ENCODE results near the gene HNF4A.

Gene HNF4A

GRCh38 chr20:44406572-44407137 is 51.2 kb downstream of the HNF4A start:
- no peak for DNase-seq (ENCODE audit: low read depth)

DNA sequence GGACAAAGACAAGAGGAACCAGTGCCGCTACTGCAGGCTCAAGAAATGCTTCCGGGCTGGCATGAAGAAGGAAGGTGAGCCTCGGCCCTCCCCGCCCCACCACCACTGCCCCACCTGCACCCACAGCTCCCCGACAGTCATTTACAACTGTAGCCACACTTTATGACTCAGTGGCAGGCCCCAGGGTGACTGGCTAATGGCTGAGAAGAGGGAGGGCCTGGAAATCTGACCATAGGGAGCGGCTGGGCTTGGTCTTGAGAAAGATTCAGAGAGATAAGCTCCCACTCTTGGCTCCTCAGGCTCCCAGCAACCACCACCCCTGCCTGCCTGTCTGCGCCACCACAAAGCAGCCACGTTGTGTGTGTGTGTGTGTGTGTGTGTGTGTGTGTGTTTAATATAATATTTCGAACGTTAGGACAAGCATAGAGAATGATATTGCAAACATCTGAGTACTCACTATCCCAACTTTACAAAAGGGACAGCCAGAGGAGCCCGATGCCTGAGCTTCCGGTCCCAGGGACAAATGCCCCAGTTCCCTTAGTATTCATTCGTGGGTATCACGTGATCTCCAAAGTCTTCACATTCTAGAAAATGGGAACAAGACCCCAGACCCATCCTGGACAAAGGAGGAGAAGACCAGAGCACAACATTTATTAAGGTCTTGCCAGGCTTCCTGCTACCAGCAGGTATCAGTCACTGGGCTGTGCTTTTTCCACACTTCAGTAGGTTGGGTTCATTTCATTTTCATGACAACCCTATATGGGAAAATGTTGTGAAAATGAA is 52.1 kb downstream of the HNF4A start:
- DNase-seq (ENCODE audit: low read depth): no peak

DNA sequence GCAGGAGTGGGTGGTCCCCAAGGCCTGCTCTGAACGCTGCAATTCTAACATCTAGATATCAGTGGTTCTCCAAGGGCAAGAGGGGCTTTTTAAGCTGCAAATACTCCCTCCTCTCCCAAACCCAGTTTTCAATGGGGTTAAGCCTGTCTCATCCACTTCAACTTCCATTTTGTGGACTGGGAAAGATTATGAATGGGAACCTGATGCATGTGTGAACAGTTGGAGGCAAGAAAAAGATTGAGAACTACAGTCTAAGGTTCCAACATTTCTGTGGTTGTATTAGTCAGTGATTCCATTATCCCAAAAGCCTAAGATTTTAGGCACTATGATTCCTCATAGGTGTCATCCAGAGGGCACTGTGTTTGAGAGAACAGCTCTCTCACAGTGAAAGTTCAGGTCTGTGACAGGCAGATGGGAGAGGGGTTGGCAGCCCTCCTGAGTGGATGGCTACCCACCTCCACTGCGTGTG is 53.7 kb downstream of the HNF4A start:
- no peak for DNase-seq (ENCODE audit: low read depth)

GRCh38 chr20:44410583-44411019 is 55.1 kb downstream of the HNF4A start:
- DNase-seq (ENCODE audit: low read depth): no peak

DNA sequence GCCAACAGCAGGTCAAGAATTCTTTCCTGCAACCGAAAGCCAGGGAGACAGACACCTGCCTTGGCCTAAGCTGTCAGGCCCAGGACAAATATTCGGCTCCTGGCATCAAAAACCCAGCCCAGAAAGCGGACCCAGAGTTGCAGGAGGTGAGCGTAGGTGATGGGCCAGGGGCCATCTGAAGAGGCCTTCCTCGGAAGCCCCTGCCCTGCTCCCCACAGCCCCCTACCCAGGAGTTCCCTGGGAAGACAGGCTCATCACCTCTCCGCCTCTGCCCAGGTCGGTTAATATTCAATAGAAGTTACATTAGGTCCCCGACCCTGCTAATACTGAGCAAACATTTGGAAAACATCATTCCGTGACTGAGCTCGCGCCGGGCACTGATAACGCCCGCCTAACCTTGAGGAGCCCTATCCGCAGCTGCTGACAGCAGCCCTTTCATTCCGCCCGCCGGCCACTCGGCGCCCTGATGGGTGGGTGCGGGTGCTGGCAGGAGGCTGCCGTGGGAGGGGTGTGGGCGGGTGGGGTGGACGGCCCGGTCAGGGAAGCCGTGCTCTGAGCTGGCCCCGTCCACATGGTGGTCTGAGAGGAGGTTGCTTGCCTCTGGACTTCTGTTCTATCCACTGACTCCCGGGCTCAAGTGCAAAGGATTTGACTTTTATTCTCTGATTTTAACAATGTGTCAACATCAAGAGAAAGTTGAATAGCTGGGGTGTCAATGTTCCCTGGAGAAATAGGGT is 55.7 kb downstream of the HNF4A start:
- no peak for DNase-seq (ENCODE audit: low read depth)

GRCh38 chr20:44411757-44412401 is 56.4 kb downstream of the HNF4A start:
- no peak for DNase-seq (ENCODE audit: low read depth)

DNA sequence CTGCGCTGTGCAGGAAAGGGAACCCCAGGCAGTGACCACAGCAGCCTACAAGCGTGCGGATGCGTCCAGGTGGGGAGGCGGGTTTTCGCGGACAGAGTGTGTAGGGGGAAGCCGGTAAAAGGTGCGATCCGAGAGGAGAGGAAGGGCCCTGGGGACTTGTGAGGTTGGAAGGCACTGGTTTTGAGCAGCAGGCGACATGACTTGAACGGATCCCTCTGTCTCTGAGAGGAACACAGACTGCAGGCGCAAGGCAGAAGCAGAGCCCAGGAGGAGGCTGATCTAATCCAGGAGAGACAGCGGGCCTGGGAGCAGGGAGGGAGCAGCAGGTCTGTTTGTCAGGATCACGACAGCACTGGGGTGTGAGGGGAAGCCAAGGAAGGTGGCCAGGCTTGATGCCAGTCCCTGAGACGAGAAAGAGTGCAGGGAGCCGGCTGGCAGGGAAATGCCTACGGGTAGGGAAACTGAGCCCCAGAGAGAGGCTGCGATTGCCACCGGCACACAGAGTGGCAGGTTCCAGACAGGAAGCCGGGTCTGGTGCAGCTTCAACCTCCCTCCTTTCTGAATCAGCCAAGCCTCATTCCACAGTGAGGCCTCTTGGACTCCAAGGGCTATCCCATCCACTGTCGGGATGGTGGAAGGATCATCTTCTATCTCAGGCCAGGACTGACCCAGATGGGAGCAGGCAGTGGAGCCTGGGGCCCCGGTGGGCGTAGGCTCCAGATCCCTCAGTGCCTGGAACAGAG is 57.1 kb downstream of the HNF4A start:
- DNase-seq (ENCODE audit: low read depth): no peak

DNA sequence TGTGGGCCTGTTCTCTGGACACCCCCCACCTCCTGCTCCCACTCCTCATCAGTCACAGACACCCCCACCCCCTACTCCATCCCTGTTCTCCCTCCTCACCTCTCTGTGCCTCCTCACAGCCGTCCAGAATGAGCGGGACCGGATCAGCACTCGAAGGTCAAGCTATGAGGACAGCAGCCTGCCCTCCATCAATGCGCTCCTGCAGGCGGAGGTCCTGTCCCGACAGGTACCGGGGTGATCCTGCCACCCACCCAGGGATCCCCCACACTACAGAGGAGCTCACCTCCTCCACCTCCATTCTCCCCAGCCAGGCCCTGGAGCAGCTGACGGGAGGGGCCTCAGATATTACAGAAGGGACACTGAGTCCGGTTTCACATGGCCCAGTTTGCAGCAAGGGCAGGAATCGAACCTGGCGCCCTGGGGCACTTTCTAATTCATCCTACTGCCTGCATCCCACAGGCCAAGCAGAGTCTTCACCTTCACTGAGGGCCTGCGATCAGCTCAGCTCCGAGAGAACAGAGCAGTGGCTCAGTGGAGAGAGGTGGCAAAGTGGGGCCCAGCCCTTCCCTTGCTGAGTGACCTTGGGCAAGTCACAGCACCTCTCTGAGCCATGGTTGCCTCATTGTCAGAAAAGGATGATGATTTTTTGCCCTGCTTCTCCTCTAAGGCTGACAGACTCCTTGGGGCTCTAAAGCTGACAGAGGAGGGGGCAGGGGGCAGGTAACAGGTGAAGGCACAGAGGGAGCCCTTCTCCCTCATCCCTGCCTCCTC is 58.3 kb downstream of the HNF4A start:
- DNase-seq (ENCODE audit: low read depth): no peak

DNA sequence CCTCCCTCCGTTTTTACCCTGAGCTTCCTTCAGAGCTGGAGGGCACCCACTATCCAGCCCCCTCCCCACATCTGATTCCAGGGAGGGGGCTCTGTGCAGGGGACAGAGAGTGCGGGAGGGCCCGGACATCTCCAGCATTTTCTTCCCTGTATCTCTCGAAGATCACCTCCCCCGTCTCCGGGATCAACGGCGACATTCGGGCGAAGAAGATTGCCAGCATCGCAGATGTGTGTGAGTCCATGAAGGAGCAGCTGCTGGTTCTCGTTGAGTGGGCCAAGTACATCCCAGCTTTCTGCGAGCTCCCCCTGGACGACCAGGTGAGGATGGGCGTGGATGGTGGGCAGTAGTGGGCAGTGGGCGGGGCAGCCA is 58.8 kb downstream of the HNF4A start:
- no peak for DNase-seq (ENCODE audit: low read depth)

DNA sequence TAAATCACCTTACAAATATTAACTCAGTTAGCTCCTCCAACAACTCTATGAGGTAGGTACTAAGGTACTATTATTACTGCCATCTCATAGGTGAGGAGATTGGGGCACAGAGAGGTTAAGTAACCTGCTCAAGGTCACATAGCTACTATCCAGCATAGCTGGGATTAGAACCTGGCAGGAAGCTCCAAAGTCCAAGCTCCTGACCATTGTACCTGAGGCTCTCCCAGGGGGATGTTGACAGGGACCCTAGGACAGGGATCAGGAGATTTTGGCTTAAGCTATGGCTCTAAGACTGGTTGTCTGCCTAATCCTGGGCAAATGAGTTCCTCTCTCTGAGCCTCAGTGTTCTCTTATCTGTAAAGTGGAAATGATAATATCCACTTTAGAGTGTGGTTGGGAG is 59.3 kb downstream of the HNF4A start:
- DNase-seq (ENCODE audit: low read depth): no peak

DNA sequence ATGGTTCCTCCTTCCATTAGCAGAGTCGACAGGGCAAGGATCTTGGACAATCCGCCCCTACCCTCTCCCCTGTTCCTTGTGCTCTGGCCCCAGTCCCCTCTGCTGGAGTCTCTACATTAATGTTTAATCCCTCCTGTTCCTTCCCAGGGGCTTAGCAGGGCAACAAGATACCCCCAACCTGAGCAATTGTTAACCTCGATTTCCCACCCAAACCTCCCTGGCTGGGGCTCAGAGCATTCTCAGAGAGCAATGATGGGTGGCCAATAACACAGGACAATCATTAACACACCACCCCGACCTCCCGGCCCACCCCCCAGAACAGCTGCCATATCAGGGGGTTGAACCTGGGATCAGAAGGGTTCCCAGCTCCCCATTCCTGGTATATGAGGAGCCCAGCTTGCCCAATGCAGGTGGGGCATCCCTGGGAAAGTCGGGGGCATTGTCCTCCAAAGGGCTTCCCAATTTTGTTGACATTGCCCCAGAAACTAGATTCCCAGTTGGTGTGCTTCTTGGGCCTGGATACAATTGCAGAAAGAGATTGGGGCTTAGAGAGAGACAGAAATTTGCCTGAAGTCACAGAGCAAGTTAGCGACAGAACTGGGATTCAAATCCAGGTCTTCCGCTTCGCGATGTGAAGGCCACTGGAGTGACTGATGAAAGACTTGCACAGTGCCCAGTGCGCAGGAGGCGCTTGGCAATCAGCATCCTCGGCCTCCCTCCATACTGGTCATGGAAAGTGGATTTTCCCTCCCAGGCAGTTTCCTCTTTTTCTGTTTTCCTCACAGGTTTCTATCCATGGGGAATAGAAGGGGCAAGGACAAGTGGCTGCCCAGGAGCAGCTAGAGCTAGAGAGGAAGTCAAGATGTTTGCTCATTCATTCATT is 60.6 kb downstream of the HNF4A start:
- no peak for DNase-seq (ENCODE audit: low read depth)

DNA sequence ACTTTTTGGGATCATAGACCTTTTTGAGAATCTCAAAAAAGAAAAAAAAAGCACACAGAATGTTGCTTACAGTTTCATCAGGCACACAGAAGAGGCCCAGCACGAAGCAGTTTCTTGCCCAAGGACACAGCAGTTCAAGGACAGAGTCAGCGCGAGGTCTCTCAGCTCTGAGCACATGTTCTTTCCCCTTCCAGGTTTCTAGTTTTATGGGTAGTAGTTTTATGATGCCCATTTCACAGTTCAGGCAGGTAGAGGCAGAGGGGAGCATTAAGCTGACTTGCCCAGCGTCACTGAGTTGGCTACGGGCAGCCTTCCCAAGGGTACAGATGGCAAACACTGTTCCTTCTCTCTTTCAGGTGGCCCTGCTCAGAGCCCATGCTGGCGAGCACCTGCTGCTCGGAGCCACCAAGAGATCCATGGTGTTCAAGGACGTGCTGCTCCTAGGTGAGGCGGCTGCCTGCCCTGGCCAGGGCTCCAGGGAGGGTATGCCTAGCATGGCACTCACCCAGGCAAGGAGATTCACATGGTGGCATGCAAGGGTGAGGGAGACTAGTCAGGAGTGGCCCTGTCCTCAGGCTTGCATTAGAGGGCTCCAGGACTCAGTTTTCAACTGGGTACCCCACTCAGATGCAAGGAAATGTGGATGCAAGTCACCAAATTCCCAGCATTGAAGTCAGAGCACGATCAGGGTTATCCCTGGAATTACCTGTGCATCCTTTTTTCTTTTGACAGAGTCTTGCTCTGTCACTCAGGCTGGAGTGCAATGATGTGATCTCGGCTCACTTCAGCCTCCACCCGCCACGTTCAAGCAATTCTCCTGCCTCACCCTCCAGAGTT is 62.8 kb downstream of the HNF4A start:
- no peak for DNase-seq (ENCODE audit: low read depth)

DNA sequence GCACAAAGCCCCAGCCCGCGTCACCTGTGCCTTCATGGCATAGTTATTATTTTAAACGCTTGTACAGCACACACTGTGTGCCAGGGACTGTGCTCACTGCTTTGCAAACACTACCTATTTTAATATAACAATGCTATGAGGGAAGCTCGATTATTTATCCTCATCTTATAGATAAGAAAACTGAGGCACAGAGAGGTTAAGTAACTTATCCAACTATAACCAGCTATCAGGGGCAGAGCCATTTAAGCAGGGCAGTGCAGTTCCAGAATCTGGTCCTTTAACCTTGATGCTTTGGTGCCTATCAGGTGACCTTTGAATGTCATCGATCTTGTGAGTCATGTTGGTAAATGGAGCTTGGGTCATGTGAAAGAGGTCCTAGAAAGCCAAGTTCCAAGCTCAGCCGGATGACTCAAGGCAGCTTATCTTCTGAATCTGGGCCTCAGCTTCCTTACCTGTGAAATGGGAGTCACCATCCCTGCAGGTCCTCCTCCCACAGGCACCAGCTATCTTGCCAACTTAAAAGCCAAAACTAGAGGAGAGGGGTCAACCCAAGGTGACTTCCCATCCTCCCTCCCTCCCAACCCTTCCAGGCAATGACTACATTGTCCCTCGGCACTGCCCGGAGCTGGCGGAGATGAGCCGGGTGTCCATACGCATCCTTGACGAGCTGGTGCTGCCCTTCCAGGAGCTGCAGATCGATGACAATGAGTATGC is 63.8 kb downstream of the HNF4A start:
- no peak for DNase-seq (ENCODE audit: low read depth)

GRCh38 chr20:44420497-44420896 is 65.0 kb downstream of the HNF4A start:
- no peak for DNase-seq (ENCODE audit: low read depth)

DNA sequence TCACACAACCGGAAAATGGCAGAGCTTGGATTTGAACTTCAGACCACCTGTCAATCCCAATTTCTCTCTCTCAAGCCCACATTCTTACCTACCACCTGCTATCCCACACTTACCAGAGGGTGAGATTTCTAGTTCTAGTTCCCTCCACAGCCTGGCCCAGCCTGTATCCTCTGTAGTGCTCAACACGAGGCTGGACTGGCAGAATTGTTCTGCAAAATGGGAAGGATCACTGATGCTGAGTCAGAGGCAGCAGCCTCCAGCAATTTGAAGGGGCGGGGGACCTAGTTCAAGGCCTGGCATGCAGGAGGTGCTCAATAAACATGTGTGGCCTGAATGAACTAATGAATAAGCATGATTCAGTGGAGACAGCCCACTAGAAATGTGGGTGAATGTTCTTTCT is 66.6 kb downstream of the HNF4A start:
- no peak for DNase-seq (ENCODE audit: low read depth)

DNA sequence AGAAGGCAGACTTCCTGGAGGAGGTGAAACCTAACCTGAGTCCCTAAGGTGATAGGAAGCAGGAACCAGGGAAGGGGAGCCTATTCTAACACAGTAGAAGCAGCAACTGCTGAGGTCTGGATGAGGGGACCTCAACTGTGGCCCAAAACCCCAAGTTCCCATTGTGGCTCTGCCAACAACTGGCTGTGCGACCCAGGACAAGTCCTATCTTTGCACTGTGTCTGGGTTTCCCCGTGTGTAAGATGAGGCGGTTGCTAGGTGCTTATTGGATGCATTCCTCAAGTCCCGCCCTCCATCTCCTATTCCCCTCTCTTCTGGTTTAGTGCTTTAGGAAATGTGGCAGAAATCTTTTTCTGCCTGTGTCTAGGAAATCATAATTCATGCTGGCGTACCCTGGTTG is 68.0 kb downstream of the HNF4A start:
- DNase-seq (ENCODE audit: low read depth): no peak

GRCh38 chr20:44424039-44424495 is 68.6 kb downstream of the HNF4A start:
- no peak for DNase-seq (ENCODE audit: low read depth)

GRCh38 chr20:44425923-44426322 is 70.4 kb downstream of the HNF4A start:
- no peak for DNase-seq (ENCODE audit: low read depth)

Measured in activated T-cell treated with anti-CD3 and anti-CD28 coated beads for 48 hours (primary cell).